Fibroblast of peridontal ligament (primary cell): ENCODE measurements around the gene TRABD2B.

Experiments used
- DNase-seq: peaks from one replicate; pipeline ENCODE4 v3.0.0-alpha.2; 2010; ENCODE audit errors: extremely low read depth

TRABD2B gene

GRCh38 chr1:47758341-47759250 lies 238.6 kb downstream of the TRABD2B start:
- DNase-seq, result no peak

GRCh38 chr1:47757226-47757975 lies 239.8 kb downstream of the TRABD2B start:
- no peak for DNase-seq

GRCh38 chr1:47756411-47756810 lies 240.8 kb downstream of the TRABD2B start:
- no peak for DNase-seq

GRCh38 chr1:47756006-47756405 lies 241.2 kb downstream of the TRABD2B start:
- no peak for DNase-seq

- no peak for DNase-seq
Measured at GRCh38 chr1:47755101-47755990, 241.8 kb downstream of the TRABD2B start.

- no peak for DNase-seq
Measured at GRCh38 chr1:47754221-47754620, 243.0 kb downstream of the TRABD2B start.

- DNase-seq, result no peak
Measured at GRCh38 chr1:47753808-47754207, 243.4 kb downstream of the TRABD2B start.

- DNase-seq, result no peak
Measured at GRCh38 chr1:47752559-47752958, 244.6 kb downstream of the TRABD2B start.

- peak; percentile 35 for DNase-seq
Measured at GRCh38 chr1:47751996-47752451, 245.2 kb downstream of the TRABD2B start.

GRCh38 chr1:47751193-47751592 lies 246.0 kb downstream of the TRABD2B start:
- DNase-seq, result no peak

- DNase-seq, result no peak
Measured at GRCh38 chr1:47745715-47746609, 251.2 kb downstream of the TRABD2B start.

- DNase-seq, result no peak
Measured at GRCh38 chr1:47742890-47743760, 254.1 kb downstream of the TRABD2B start.

- peak; percentile 60 for DNase-seq
Measured at GRCh38 chr1:47738560-47739182, 258.5 kb downstream of the TRABD2B start.

GRCh38 chr1:47732489-47732888 lies 264.7 kb downstream of the TRABD2B start:
- DNase-seq, result no peak

- DNase-seq, result no peak
Measured at GRCh38 chr1:47731730-47732129, 265.5 kb downstream of the TRABD2B start.

- no peak for DNase-seq
Measured at GRCh38 chr1:47729685-47730084, 267.5 kb downstream of the TRABD2B start.

GRCh38 chr1:47727697-47728085 lies 269.5 kb downstream of the TRABD2B start:
- no peak for DNase-seq

- no peak for DNase-seq
Measured at GRCh38 chr1:47727051-47727696, 270.0 kb downstream of the TRABD2B start.
